Hepatocyte (in vitro differentiated cells): ENCODE measurements around the gene MANBA. TPM values are rescaled to one million over a fixed set of nuclear protein-coding genes. Genes with fewer than 3 reads are reported as not detected.

Experiments used
- DNase-seq: peaks from one replicate; pipeline ENCODE4 v3.0.0-alpha.2; 2016; ENCODE audit warnings: low spot score
- H2AFZ ChIP-seq: fragments of 200-600 bp; sonication (generic); 2 replicates; pipeline ENCODE4 v1.6.0; 2016; ENCODE audit warnings: antibody characterized with exemption, mild to moderate bottlenecking
- H3K27ac ChIP-seq: fragments of 200-600 bp; sonication (generic); 2 replicates; pipeline ENCODE4 v1.5.1; 2016; ENCODE audit warnings: mild to moderate bottlenecking
- H3K27me3 ChIP-seq: fragments of 200-600 bp; sonication (generic); 2 replicates; pipeline ENCODE4 v1.6.1; 2016
- H3K36me3 ChIP-seq: fragments of 200-600 bp; sonication (generic); replicated peaks from 2 replicates; pipeline ENCODE4 v1.5.1; 2016; ENCODE audit warnings: low read depth; ENCODE audit not compliant: insufficient read depth
- H3K4me1 ChIP-seq: fragments of 200-600 bp; sonication (generic); 2 replicates; pipeline ENCODE4 v1.5.1; 2016; ENCODE audit warnings: mild to moderate bottlenecking, moderate library complexity; ENCODE audit not compliant: insufficient read depth
- H3K4me2 ChIP-seq: fragments of 200-600 bp; sonication (generic); 2 replicates; pipeline ENCODE4 v1.6.0; 2016
- H3K4me3 ChIP-seq: fragments of 200-600 bp; sonication (generic); 2 replicates; pipeline ENCODE4 v1.5.1; 2016; ENCODE audit warnings: mild to moderate bottlenecking
- H3K79me2 ChIP-seq: fragments of 200-600 bp; sonication (generic); 2 replicates; pipeline ENCODE4 v1.6.0; 2017; ENCODE audit warnings: mild to moderate bottlenecking
- H3K9me2 ChIP-seq: fragments of 200-600 bp; sonication (generic); replicated peaks from 2 replicates; pipeline ENCODE4 v1.6.0; 2017; ENCODE audit warnings: mild to moderate bottlenecking; ENCODE audit not compliant: insufficient read depth
- H3K9me3 ChIP-seq: fragments of 200-600 bp; sonication (generic); 2 replicates; pipeline ENCODE4 v1.5.1; 2016; ENCODE audit warnings: low read depth, mild to moderate bottlenecking
- H4K20me1 ChIP-seq: fragments of 200-600 bp; sonication (generic); 2 replicates; pipeline ENCODE4 v1.6.0; 2016; ENCODE audit warnings: mild to moderate bottlenecking; ENCODE audit not compliant: insufficient read depth, poor library complexity, severe bottlenecking
- CTCF ChIP-seq: fragments of 200-600 bp; sonication (generic); IDR thresholded peaks from 2 replicates; pipeline ENCODE4 v1.5.1; 2016; ENCODE audit warnings: antibody characterized with exemption, mild to moderate bottlenecking; ENCODE audit not compliant: poor library complexity
- EZH2 ChIP-seq: fragments of 200-600 bp; sonication (generic); IDR thresholded peaks from 2 replicates; pipeline ENCODE4 v1.6.1; 2016; ENCODE audit warnings: antibody characterized with exemption, mild to moderate bottlenecking, borderline replicate concordance
- EZH2phosphoT487 ChIP-seq: fragments of 200-600 bp; sonication (generic); IDR thresholded peaks from one replicate; pipeline ENCODE4 v1.6.1; 2018; ENCODE audit warnings: antibody characterized with exemption, mild to moderate bottlenecking, low read depth, moderate library complexity; ENCODE audit not compliant: unreplicated experiment, severe bottlenecking
- WGBS: methylation state at CpG from one replicate; pipeline ENCODE4 v1.1.6; 2016; ENCODE audit warnings: low lambda C conversion rate; ENCODE audit errors: missing lambda C conversion rate; 5-methylcytosine and 5-hydroxymethylcytosine counted together
- polyA plus RNA-seq: library from polyadenylated mRNA; unstranded; fragments of >200 nt; fragmentation: Nextera tagmentation; extraction: Ambion mirVana; gene quantifications from 2 replicates; pipeline ENCODE4 v1.2.1, GENCODE V29; 2016
- total RNA-seq: library from RNA; depleted of rRNA; stranded (reverse); fragments of >200 nt; gene quantifications from 2 replicates; pipeline ENCODE4 v1.2.3, GENCODE V29; 2014

MANBA gene
- total and polyA plus RNA-seq, 2 experiments from 2014 or later = 52.0 to 98.1 TPM

- H3K4me1 ChIP-seq = peaks cover 16% of the 10 kb centered on the region
- H3K4me2 ChIP-seq = no peak overlapping the region
- no peak overlapping the region for H3K27ac ChIP-seq
- H4K20me1 ChIP-seq = no peaks in the 10 kb centered on the region
- no peak overlapping the region for H2AFZ ChIP-seq
- TF ChIP-seq EZH2phosphoT487 (no peak), CTCF (no peak), EZH2 (no peak)
- no peak for DNase-seq
- no peak overlapping the region for H3K4me3 ChIP-seq
- WGBS = 92% methylated on average over 9 of the region's 9 CpGs
- no peaks in the 10 kb centered on the region for H3K27me3 ChIP-seq
- H3K79me2 ChIP-seq = no peaks in the 10 kb centered on the region
- no peaks in the 10 kb centered on the region for H3K9me2 ChIP-seq
- H3K36me3 ChIP-seq = no peaks in the 10 kb centered on the region
- H3K9me3 ChIP-seq = no peaks in the 10 kb centered on the region
Observed at GRCh38 chr4:102616636-102617035, 144.1 kb downstream of the MANBA start.

GRCh38 chr4:102614801-102615200 is 146.0 kb downstream of the MANBA start:
- peaks cover 8% of the 10 kb centered on the region for H3K4me1 ChIP-seq
- TF ChIP-seq EZH2phosphoT487 (no peak), EZH2 (no peak), CTCF (no peak)
- WGBS = 85% methylated on average over 9 of the region's 9 CpGs
- no peak overlapping the region for H2AFZ ChIP-seq
- H3K9me2 ChIP-seq = no peaks in the 10 kb centered on the region
- H3K27me3 ChIP-seq = no peaks in the 10 kb centered on the region
- no peak overlapping the region for H3K4me3 ChIP-seq
- no peak for DNase-seq
- no peaks in the 10 kb centered on the region for H4K20me1 ChIP-seq
- no peaks in the 10 kb centered on the region for H3K9me3 ChIP-seq
- no peak overlapping the region for H3K27ac ChIP-seq
- no peaks in the 10 kb centered on the region for H3K36me3 ChIP-seq
- no peaks in the 10 kb centered on the region for H3K79me2 ChIP-seq
- no peak overlapping the region for H3K4me2 ChIP-seq

GRCh38 chr4:102612824-102613366 is 147.9 kb downstream of the MANBA start:
- H3K4me2 ChIP-seq = no peak overlapping the region
- no peaks in the 10 kb centered on the region for H3K36me3 ChIP-seq
- no peaks in the 10 kb centered on the region for H3K4me1 ChIP-seq
- no peaks in the 10 kb centered on the region for H3K79me2 ChIP-seq
- H3K27ac ChIP-seq = peak overlapping the region; percentile 23
- H3K9me3 ChIP-seq = no peaks in the 10 kb centered on the region
- H3K4me3 ChIP-seq = no peak overlapping the region
- H3K27me3 ChIP-seq = no peaks in the 10 kb centered on the region
- no peak overlapping the region for H2AFZ ChIP-seq
- no peak for TF ChIP-seq EZH2
- TF ChIP-seq EZH2phosphoT487 = no peak
- no peak for TF ChIP-seq CTCF
- H4K20me1 ChIP-seq = no peaks in the 10 kb centered on the region
- no peaks in the 10 kb centered on the region for H3K9me2 ChIP-seq
- DNase-seq = no peak
- 84% methylated on average over 11 of the region's 11 CpGs for WGBS
